ENCODE measurements around the gene LRCH1. TPM values are rescaled to one million over a fixed set of nuclear protein-coding genes. Genes with fewer than 3 reads are reported as not detected.

The LRCH1 gene
- total and polyA plus RNA-seq, 2 donors (not counting 1 experiment from before 2014, with no cell fraction given), result 12.0 to 12.4 TPM

- Histone ChIP-seq H3K27ac (ENCODE audit: insufficient read depth, low read length) (no peak overlapping the region), H3K4me2 (ENCODE audit: extremely low read depth, insufficient read depth, low read length) (no peak overlapping the region), H3K79me2 (ENCODE audit: control insufficient read depth, insufficient read depth, low read length) (no peaks in the 10 kb centered on the region), H3K9ac (ENCODE audit: insufficient read depth, low read length) (no peak overlapping the region), H3K4me3 (replicated peaks in 1 of 4; ENCODE audit: control extremely low read depth in 1 of 4, insufficient read depth in 1 of 4, low read depth in 3 of 4, low read length in 4 of 4) (no peak overlapping the region), H3K4me1 (ENCODE audit: control insufficient read depth, extremely low read depth, insufficient read depth, low read length) (peaks cover 5% of the 10 kb centered on the region), H3K27me3 (ENCODE audit: control insufficient read depth, insufficient read depth, low read length) (no peaks in the 10 kb centered on the region), H3K36me3 (ENCODE audit: control insufficient read depth, insufficient read depth, low read length) (peaks cover 1% of the 10 kb centered on the region), H3K9me3 (ENCODE audit: control insufficient read depth, insufficient read depth, low read depth, low read length) (no peaks in the 10 kb centered on the region), H2AFZ (ENCODE audit: low read length) (no peak overlapping the region), H4K20me1 (ENCODE audit: control insufficient read depth, extremely low read depth, insufficient read depth, low read length) (no peaks in the 10 kb centered on the region)
- TF ChIP-seq CTCF (conservative IDR thresholded peaks at IDR 0.05 in 1 of 2, IDR thresholded peaks at IDR 0.05 in 1 of 2; ENCODE audit: low read depth in 1 of 2, low read length in 2 of 2) (no peak), EZH2 (IDR thresholded peaks at IDR 0.05; ENCODE audit: low read length, missing control alignments) (no peak)
- no peak for DNase-seq (ENCODE audit: low read depth in 2 of 2)
Measured at GRCh38 chr13:46688306-46688705, 135.3 kb downstream of the LRCH1 start.

- Histone ChIP-seq H3K4me1 (ENCODE audit: control insufficient read depth, extremely low read depth, insufficient read depth, low read length) (peaks cover 3% of the 10 kb centered on the region), H3K9ac (ENCODE audit: insufficient read depth, low read length) (no peak overlapping the region), H2AFZ (ENCODE audit: low read length) (no peak overlapping the region), H3K4me2 (ENCODE audit: extremely low read depth, insufficient read depth, low read length) (no peak overlapping the region), H3K27me3 (ENCODE audit: control insufficient read depth, insufficient read depth, low read length) (no peaks in the 10 kb centered on the region), H3K27ac (ENCODE audit: insufficient read depth, low read length) (no peak overlapping the region), H3K36me3 (ENCODE audit: control insufficient read depth, insufficient read depth, low read length) (peaks cover 2% of the 10 kb centered on the region), H4K20me1 (ENCODE audit: control insufficient read depth, extremely low read depth, insufficient read depth, low read length) (no peaks in the 10 kb centered on the region), H3K9me3 (ENCODE audit: control insufficient read depth, insufficient read depth, low read depth, low read length) (no peaks in the 10 kb centered on the region), H3K79me2 (ENCODE audit: control insufficient read depth, insufficient read depth, low read length) (no peaks in the 10 kb centered on the region), H3K4me3 (replicated peaks in 1 of 4; ENCODE audit: control extremely low read depth in 1 of 4, insufficient read depth in 1 of 4, low read depth in 3 of 4, low read length in 4 of 4) (no peak overlapping the region)
- TF ChIP-seq CTCF (conservative IDR thresholded peaks at IDR 0.05 in 1 of 2, IDR thresholded peaks at IDR 0.05 in 1 of 2; ENCODE audit: low read depth in 1 of 2, low read length in 2 of 2) (no peak), EZH2 (IDR thresholded peaks at IDR 0.05; ENCODE audit: low read length, missing control alignments) (no peak)
- DNase-seq (ENCODE audit: low read depth in 2 of 2), result no peak
Measured at GRCh38 chr13:46698014-46698413, 145.0 kb downstream of the LRCH1 start.

DNA sequence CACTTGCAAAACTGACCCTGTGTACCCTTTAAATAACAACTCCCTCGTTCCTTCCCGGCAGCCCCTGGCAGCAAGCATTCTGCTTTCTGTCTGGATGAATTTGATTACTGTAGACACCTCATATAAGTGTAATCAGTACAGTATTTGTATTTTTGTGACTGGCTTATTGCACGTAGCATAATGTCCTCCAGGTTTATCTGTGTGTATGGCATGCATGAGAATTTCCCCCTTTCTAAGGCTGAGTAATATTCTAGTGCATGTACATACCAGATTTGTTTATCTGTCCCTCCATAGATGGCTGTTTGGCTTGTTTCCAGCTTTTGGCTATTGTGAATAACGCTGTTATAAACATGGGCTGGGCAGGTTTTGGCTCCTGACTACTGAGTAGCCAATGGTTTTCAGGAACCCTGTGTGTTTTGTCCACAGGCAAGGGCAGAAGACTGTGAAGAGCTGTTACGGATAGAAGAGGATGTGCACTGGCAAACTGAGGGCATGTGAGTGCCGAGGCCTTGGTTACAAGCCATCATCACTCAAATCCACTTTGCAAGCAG is 146.0 kb downstream of the LRCH1 start:
- Histone ChIP-seq H3K27me3 (ENCODE audit: control insufficient read depth, insufficient read depth, low read length) (no peaks in the 10 kb centered on the region), H3K79me2 (ENCODE audit: control insufficient read depth, insufficient read depth, low read length) (no peaks in the 10 kb centered on the region), H3K4me3 (replicated peaks in 1 of 4; ENCODE audit: control extremely low read depth in 1 of 4, insufficient read depth in 1 of 4, low read depth in 3 of 4, low read length in 4 of 4) (no peak overlapping the region), H3K4me1 (ENCODE audit: control insufficient read depth, extremely low read depth, insufficient read depth, low read length) (peaks cover 3% of the 10 kb centered on the region), H3K9me3 (ENCODE audit: control insufficient read depth, insufficient read depth, low read depth, low read length) (no peaks in the 10 kb centered on the region), H3K9ac (ENCODE audit: insufficient read depth, low read length) (no peak overlapping the region), H3K4me2 (ENCODE audit: extremely low read depth, insufficient read depth, low read length) (no peak overlapping the region), H3K36me3 (ENCODE audit: control insufficient read depth, insufficient read depth, low read length) (no peaks in the 10 kb centered on the region), H3K27ac (ENCODE audit: insufficient read depth, low read length) (no peak overlapping the region), H4K20me1 (ENCODE audit: control insufficient read depth, extremely low read depth, insufficient read depth, low read length) (no peaks in the 10 kb centered on the region), H2AFZ (ENCODE audit: low read length) (no peak overlapping the region)
- TF ChIP-seq EZH2 (IDR thresholded peaks at IDR 0.05; ENCODE audit: low read length, missing control alignments), result no peak
- TF ChIP-seq CTCF (conservative IDR thresholded peaks at IDR 0.05 in 1 of 2, IDR thresholded peaks at IDR 0.05 in 1 of 2; ENCODE audit: low read depth in 1 of 2, low read length in 2 of 2), result no peak
- DNase-seq (ENCODE audit: low read depth in 2 of 2), result peak; percentile 13 to 48

Measured in fibroblast of lung (primary cell).